ENCODE data around the gene CASP3.
"Not testable (repeated sequence)": the region's sequence is repeated elsewhere in the genome, so short reads cannot be mapped to it uniquely, and the experiment has no call there.

GRCh38 chr4:184625783-184626596 is 23.3 kb downstream of the CASP3 start:
- TF ChIP-seq CTCF, POLR2A (IDR thresholded peaks at IDR 0.05): not testable (repeated sequence)

Data from Peyer's patch (tissue), 4 donors.